NCI-H2171 treated with DMSO at 0.1 percent for 48 hours (cell line): ENCODE data around the gene AP3S2.
"Not testable (repeated sequence)": the region's sequence is repeated elsewhere in the genome, so short reads cannot be mapped to it uniquely, and the experiment has no call there.

Experiments
- DNase-seq: peaks from one replicate; lab custom pipeline; 2025; lab: John Stamatoyannopoulos, UW

The AP3S2 gene

DNA sequence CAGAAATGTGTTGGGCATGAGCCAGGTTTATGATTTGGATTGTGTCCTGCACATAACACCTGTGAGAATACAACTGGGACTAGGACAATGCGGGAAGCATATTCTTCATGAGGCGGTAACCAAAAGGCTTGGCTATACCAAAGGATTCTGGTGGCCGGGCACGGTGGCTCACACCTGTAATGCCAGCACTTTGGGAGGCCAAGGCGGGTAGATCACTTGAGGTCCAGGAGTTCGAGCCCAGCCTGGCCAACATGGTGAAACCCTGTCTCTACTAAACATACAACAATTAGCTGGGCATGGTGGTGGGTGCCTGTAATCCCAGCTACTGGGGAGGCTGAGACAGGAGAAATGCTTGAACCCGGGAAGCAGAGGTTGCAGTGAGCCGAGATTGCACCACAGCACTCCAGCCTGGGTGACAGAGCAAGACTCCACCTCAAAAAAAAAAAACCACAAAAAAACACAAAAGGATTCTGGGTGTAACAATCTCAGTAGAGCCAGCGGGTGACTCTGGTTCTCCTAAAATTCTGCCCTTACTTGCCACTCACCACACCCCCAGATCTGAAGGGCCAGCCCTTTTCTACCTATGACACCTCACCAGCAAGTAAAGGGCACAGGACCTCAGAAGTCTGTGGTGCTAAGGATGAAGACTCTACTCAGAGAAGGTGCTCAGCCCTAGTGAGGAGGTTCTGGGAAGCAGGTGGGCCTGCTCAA, 59.2 kb downstream of the AP3S2 start:
- DNase-seq, result not testable (repeated sequence)

DNA sequence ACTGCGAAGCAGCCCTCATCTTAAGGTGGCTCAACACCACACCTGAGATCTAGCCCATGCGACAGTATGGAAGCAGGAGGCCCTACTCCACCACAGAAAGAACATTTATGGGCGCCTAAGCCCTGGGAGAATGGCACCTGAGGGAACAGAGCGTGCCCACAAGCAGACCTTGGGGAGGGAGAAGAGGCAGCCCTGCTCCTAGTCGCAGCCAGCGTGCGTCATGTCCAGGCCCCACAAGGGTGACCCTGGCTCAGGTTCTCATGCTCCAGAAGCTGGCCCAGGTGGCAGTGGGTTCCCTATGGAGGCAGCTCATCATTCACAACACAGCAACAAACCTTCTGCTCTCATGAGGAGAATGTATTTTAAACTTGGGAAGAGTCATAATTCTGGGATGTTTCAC, 59.8 kb downstream of the AP3S2 start:
- DNase-seq, result no peak

DNA sequence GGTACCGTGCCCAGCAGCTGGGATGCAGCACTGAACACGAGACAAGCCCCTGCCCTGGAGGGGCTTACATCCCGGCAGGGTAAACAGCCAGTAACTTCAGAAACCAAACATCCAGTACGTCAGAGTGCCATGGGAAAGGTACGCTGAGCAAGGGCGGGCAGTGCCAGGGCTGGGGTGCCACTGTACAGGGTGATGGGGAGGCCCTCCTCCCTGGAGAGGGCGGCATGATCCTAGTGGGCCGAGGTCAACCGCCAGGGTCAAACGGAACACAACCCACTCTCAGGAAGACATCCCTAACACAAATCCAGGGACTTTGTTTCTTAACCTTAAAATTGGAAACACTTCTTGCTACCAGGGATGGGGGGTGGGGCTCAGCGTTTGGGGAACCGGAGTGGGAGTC, 63.2 kb downstream of the AP3S2 start:
- DNase-seq, result no peak

GRCh38 chr15:89829616-89830440, 64.0 kb downstream of the AP3S2 start:
- DNase-seq, result no peak

GRCh38 chr15:89829161-89829560, 64.6 kb downstream of the AP3S2 start:
- DNase-seq, result no peak

DNA sequence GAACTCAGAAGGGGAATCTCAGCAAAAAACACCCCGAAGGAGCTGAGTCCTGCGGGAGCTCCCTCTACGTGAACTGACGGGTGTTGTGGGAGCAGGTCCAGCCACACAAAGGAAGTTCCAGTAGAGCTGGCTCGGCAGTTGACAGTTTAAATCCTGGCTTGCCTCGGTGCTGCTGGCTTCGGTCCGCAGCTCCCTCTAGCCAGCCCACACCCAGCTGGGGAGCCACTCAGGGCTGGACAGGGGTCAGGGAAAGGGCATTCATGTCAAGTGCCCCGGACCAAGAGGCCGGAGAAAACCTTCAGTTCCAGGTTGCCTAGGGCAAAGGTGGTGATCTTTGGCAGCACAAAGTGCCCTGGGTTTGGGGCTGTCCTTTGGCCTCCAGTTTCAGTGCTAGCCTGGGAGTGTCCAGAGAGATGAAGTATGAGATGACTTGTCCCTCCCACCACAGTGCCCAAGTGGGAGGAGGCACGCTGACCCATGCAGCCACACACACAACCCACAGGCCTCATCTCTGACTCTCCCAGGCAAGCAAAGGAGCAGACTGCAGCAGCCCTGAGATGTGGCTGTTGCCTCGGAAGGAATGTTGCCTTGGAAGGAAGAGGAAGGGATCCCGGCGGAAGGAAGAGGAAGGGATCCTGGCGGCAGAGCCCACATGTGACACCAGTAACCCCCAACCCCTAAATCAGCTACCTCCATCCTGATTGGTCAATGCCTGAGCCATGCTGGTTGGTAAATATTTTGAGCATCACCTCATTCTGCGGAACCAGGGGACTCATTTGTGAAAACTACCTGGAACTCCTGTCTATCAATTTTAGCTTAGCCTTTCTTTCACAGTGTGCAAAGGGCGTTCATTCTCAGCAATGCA, 65.3 kb downstream of the AP3S2 start:
- DNase-seq, result no peak

GRCh38 chr15:89827829-89828228, 66.0 kb downstream of the AP3S2 start:
- no peak for DNase-seq

- DNase-seq, result no peak
Measured at GRCh38 chr15:89826671-89827655, 66.8 kb downstream of the AP3S2 start.

- DNase-seq, result no peak
Measured at GRCh38 chr15:89825271-89825940, 68.4 kb downstream of the AP3S2 start.

- no peak for DNase-seq
Measured at GRCh38 chr15:89824607-89824867, 69.3 kb downstream of the AP3S2 start.

GRCh38 chr15:89823836-89824606, 69.8 kb downstream of the AP3S2 start:
- no peak for DNase-seq

DNA sequence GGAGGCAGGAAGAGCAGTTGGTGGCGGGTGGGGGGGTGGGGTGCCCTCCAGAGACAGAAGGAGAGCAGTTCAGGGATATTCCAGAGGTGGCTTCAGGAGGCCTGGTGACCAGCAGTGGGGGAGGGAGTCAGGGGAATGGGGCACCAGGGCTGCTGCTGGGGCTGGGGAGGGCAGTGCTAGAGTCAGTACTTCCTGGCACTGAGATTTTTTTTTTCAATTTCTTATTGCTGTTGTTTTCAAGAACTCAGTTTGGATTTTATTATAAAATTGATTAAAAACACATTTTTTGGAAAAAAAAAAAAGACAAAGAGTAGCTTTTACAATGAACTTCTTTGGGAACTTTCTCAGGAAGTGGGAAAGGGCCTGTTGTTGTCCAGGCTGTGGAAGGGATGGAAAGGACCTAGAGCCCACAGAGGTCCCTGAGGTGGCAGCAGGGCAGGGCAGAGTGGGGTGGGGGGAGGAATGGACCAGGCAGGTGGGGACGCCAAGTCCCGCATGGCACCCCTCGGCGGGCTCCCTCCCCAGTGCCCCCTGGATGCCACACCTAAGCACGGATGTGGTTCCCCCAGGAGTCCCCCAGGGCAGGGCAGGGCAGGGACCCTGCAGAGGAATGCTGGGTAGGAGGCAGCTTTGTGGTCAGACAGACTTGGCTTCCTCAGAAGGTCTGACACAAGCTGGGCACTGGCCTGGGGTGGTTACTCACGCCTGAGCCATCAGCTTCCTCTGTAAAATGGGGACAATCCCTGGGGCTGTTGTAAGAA, 70.7 kb downstream of the AP3S2 start:
- DNase-seq, result no peak

- peak; percentile 81 for DNase-seq
Measured at GRCh38 chr15:89822611-89822950, 71.2 kb downstream of the AP3S2 start.

DNA sequence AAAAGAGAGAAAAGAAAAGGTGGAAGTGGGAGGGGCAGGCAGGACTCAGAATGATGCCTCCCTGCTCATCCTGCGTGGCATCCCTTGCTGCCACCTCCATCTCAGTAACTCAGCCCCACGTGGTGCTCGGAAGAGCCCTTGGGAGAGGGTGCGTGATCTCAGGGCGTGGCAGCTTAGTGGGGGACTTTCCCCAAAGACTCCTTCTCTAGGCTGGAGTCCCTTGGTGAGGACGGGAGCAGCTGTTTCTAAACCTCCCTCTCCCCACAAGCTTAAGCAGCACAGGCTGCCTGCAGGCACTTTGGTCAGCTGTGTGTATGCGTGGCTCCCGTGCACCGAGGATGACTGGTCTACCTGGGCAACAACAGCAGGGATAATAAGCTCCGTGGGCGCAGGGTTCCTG, 71.8 kb downstream of the AP3S2 start:
- no peak for DNase-seq

DNA sequence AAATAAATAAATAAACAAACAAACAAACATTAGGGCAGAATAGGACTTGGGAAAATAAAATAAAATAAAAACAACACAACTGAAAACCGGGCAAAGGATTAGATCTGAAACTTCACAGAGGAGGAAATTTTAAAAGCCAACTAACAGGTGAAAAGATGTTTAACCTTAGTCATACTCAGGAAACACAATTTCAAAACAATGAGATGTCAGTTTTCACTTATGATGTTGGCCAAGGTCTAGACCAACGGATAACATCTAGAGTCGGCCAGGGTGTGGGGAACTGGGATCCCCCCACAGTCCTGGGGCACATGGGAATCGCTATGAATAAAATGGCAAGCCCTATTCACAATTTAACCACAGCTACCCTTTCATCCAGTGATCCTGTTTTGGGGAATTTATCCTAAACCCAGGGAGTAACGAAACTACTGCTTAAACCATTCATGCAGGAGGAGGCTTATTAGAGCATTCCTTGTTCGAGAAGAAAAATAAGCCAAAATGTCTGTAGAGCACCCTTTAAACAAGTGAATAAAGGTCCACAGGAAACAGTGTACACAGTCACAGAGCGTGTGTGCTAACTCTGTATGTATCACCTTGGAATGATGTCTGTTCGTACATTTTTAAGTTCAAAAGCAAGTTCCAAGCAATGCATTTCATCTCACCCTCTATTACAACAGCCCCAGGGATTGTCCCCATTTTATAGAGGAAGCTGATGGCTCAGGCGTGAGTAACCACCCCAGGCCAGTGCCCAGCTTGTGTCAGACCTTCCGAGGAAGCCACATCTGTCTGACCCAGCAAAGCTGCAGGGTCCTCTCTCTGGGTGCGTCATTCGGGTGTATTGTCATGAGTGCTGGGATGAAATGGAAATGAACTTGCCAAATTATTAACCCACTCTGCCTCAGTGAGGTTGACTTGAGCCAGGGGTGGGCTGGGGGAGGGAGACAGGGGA, 72.9 kb downstream of the AP3S2 start:
- DNase-seq, result no peak

- no peak for DNase-seq
Measured at GRCh38 chr15:89818287-89818686, 75.5 kb downstream of the AP3S2 start.

GRCh38 chr15:89817701-89818280, 76.0 kb downstream of the AP3S2 start:
- DNase-seq, result no peak

DNA sequence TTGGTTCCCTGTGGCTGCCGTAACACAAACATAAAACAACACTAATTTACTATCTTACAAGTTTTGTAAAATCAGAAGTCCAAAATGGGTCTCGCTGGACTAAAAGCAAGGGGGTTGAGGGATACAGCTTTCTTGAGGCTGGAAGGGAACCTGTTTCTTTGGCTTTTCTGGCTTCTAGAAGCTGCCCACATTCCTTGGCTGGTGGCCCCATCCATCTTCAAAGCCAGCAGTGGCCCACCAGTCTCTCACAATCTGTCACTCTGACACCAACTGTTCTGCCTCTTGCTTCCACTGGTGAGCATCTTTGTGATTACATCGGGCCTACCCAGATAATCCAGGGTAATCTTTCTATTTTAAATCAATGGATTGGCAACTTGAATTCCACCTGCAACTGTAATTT, 78.0 kb downstream of the AP3S2 start:
- no peak for DNase-seq
